22Rv1 (cell line): ENCODE measurements around the gene RUSC2.
"Not testable (repeated sequence)": the region's sequence is repeated elsewhere in the genome, so short reads cannot be mapped to it uniquely, and the experiment has no call there.

Experiments used
- H3K27ac ChIP-seq: fragments of 450-650 bp; 2 replicates; pipeline ENCODE4 v1.5.1; 2017
- ZFX ChIP-seq: fragments of 450-650 bp; IDR thresholded peaks from 2 replicates; pipeline ENCODE4 v1.6.1; 2017; ENCODE audit warnings: antibody characterized with exemption, borderline replicate concordance
- TF ChIP-seq, protein P1 (sequence below): fragments of 450-650 bp; IDR thresholded peaks from 2 replicates; pipeline ENCODE4 v1.5.1; 2017; ENCODE audit warnings: mild to moderate bottlenecking

RUSC2 gene

DNA sequence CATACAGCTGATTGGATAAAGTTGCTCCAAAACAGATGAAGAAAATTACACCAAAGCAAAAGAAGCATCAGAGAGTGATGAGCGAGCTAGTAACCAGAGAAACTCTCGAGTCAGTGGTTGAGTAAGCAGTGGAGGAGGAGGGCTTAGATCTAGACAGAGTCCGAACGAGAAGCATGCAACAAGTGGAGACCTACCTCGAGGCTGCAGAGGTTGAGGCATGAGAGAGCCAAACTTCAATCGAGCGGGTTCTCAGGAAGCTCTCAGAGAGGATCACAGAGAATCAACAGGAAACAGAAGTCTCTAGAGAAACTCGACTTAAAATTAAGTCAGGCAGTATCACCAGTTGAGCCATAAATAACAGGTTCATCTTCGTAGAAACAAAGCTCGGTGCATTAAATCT lies 6.1 kb downstream of the RUSC2 start:
- no peak for TF ChIP-seq ZFX
- TF ChIP-seq, protein P1, sequence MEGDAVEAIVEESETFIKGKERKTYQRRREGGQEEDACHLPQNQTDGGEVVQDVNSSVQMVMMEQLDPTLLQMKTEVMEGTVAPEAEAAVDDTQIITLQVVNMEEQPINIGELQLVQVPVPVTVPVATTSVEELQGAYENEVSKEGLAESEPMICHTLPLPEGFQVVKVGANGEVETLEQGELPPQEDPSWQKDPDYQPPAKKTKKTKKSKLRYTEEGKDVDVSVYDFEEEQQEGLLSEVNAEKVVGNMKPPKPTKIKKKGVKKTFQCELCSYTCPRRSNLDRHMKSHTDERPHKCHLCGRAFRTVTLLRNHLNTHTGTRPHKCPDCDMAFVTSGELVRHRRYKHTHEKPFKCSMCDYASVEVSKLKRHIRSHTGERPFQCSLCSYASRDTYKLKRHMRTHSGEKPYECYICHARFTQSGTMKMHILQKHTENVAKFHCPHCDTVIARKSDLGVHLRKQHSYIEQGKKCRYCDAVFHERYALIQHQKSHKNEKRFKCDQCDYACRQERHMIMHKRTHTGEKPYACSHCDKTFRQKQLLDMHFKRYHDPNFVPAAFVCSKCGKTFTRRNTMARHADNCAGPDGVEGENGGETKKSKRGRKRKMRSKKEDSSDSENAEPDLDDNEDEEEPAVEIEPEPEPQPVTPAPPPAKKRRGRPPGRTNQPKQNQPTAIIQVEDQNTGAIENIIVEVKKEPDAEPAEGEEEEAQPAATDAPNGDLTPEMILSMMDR = no peak
- H3K27ac ChIP-seq = no peak overlapping the region

GRCh38 chr9:35498245-35498644 lies 8.3 kb downstream of the RUSC2 start:
- not testable (repeated sequence) for H3K27ac ChIP-seq

GRCh38 chr9:35499029-35499700 lies 9.3 kb downstream of the RUSC2 start:
- TF ChIP-seq, protein P1 = no peak
- TF ChIP-seq ZFX = no peak
- no peak overlapping the region for H3K27ac ChIP-seq

GRCh38 chr9:35499701-35500030 lies 9.8 kb downstream of the RUSC2 start:
- H3K27ac ChIP-seq = no peak overlapping the region
- TF ChIP-seq, protein P1 = no peak
- no peak for TF ChIP-seq ZFX

- TF ChIP-seq, protein P1 = no peak
- no peak overlapping the region for H3K27ac ChIP-seq
Observed at GRCh38 chr9:35500130-35500748, 10.3 kb downstream of the RUSC2 start.

- H3K27ac ChIP-seq = no peak overlapping the region
- no peak for TF ChIP-seq ZFX
- TF ChIP-seq, protein P1 = no peak
Observed at GRCh38 chr9:35501946-35502345, 12.0 kb downstream of the RUSC2 start.

- no peak overlapping the region for H3K27ac ChIP-seq
- TF ChIP-seq ZFX = no peak
- TF ChIP-seq, protein P1 = no peak
Observed at GRCh38 chr9:35506359-35506758, 16.4 kb downstream of the RUSC2 start.

GRCh38 chr9:35508069-35508468 lies 18.2 kb downstream of the RUSC2 start:
- H3K27ac ChIP-seq = no peak overlapping the region
- no peak for TF ChIP-seq ZFX
- TF ChIP-seq, protein P1 = no peak
